HCT116 (cell line): ENCODE results near the gene ABCG1. TPM values are rescaled to one million over a fixed set of nuclear protein-coding genes. Genes with fewer than 3 reads are reported as not detected.

Experiments used
- ATAC-seq: fragments of 200-7000 bp; cut with Tn5 transposase; 2 replicates; pipeline ENCODE4 v1.9.1; 2020; ENCODE audit warnings: mild to moderate bottlenecking, moderate library complexity
- BruUV-seq: library from RNA; stranded (reverse); fragments of 400-500 nt; replicated peaks from 2 replicates; lab custom pipeline; 2021; lab: Mats Ljungman, UMichigan
- CTCF ChIA-PET: fragments of 300-600 bp; sonication (Branson Sonifier 250); formaldehyde crosslinking; loops from one replicate; lab custom pipeline; 2021; ENCODE audit warnings: antibody characterized with exemption; lab: Charles Lee
- POLR2A ChIA-PET: fragments of 300-600, 350-600 bp; sonication (Branson Sonifier 250); formaldehyde crosslinking; loops from one replicate; lab custom pipeline; 2021; ENCODE audit warnings: antibody characterized with exemption; lab: Charles Lee
- RAD21 ChIA-PET, 2 experiments: fragments of 300-600 bp; sonication (Branson Sonifier 250); formaldehyde crosslinking; loops; one replicate each; lab custom pipeline; 2023; ENCODE audit warnings: low total read pairs in 2 of 2; ENCODE audit not compliant: uncharacterized antibody in 2 of 2, unreplicated experiment in 2 of 2, low non-redundant PET in 1 of 2; lab: Charles Lee
- DNase-seq: peaks from one replicate; pipeline ENCODE4 v3.0.0-alpha.2; 2010; ENCODE audit warnings: low read depth, low spot score
- H2AFZ ChIP-seq: fragments of 200-600 bp; shearing (Covaris generic), sonication (generic); 2 replicates; pipeline ENCODE4 v1.6.1; 2017; ENCODE audit warnings: low read depth, mixed run types, mixed read lengths, antibody characterized with exemption, low read length; ENCODE audit not compliant: poor library complexity, severe bottlenecking
- H3K27ac ChIP-seq: 2 replicates; pipeline ENCODE4 v1.5.1; 2012; ENCODE audit warnings: low read depth, low read length
- H3K27me3 ChIP-seq: fragments of 200-600 bp; sonication (generic); 2 replicates; pipeline ENCODE4 v1.6.1; 2016; ENCODE audit warnings: mixed run types, low read length, mixed read lengths; ENCODE audit not compliant: insufficient read depth
- H3K36me3 ChIP-seq, 2 experiments: fragments of 200-500 bp in 1 of 2; fragments of 200-600 bp in 1 of 2; sonication (Bioruptor generic) in 1 of 2; sonication (generic) in 1 of 2; 2 replicates each; pipeline versions ENCODE4 v1.5.1 to v1.6.1; 2014 to 2016; ENCODE audit warnings: low read length in 2 of 2, inconsistent platforms in 1 of 2, mixed read lengths in 1 of 2, mixed run types in 1 of 2; ENCODE audit not compliant: insufficient read depth in 2 of 2, control insufficient read depth in 1 of 2
- H3K4me1 ChIP-seq, 2 experiments: fragments of 200-600 bp in 1 of 2; sonication (generic) in 1 of 2; 2 replicates each; pipeline versions ENCODE4 v1.5.1 to v1.6.1; 2012 to 2017; ENCODE audit warnings: low read length in 2 of 2, inconsistent platforms in 1 of 2, mild to moderate bottlenecking in 1 of 2, mixed read lengths in 1 of 2, mixed run types in 1 of 2, moderate library complexity in 1 of 2; ENCODE audit not compliant: insufficient read depth in 2 of 2, control insufficient read depth in 1 of 2
- H3K4me2 ChIP-seq: fragments of 200-600 bp; sonication (generic); 2 replicates; pipeline ENCODE4 v1.6.1; 2017; ENCODE audit warnings: mixed run types, low read length, mixed read lengths
- H3K4me3 ChIP-seq, 2 experiments: fragments of 200-600 bp in 1 of 2; sonication (generic) in 1 of 2; replicated peaks in 1 of 2; 2 replicates each; pipeline ENCODE4 v1.5.1; 2011 to 2016; ENCODE audit warnings: low read length in 2 of 2, control low read depth in 1 of 2, low read depth in 1 of 2, mild to moderate bottlenecking in 1 of 2, mixed read lengths in 1 of 2, mixed run types in 1 of 2
- H3K79me2 ChIP-seq: fragments of 200-600 bp; sonication (generic); 2 replicates; pipeline ENCODE4 v1.6.1; 2017; ENCODE audit warnings: mild to moderate bottlenecking, mixed run types, low read length, moderate library complexity, mixed read lengths; ENCODE audit not compliant: insufficient read depth
- H3K9ac ChIP-seq: fragments of 200-600 bp; sonication (generic); 2 replicates; pipeline ENCODE4 v1.6.1; 2016; ENCODE audit warnings: low read length, mixed read lengths
- H3K9me2 ChIP-seq: fragments of 200-600 bp; sonication (generic), shearing (Covaris generic); 2 replicates; pipeline ENCODE4 v1.6.1; 2017; ENCODE audit warnings: mixed run types, mild to moderate bottlenecking, moderate library complexity; ENCODE audit not compliant: insufficient read depth
- H3K9me3 ChIP-seq, 2 experiments: fragments of 200-500 bp in 1 of 2; fragments of 200-600 bp in 1 of 2; sonication (Bioruptor generic) in 1 of 2; sonication (generic) in 1 of 2; 2 replicates each; pipeline ENCODE4 v1.6.1; 2014 to 2017; ENCODE audit warnings: low read length in 2 of 2, mixed read lengths in 2 of 2, inconsistent platforms in 1 of 2, low read depth in 1 of 2, mild to moderate bottlenecking in 1 of 2, mixed run types in 1 of 2, moderate library complexity in 1 of 2; ENCODE audit not compliant: control insufficient read depth in 1 of 2, insufficient read depth in 1 of 2
- H4K20me1 ChIP-seq: fragments of 200-600 bp; sonication (generic), shearing (Covaris generic); 2 replicates; pipeline ENCODE4 v1.6.1; 2017; ENCODE audit warnings: mixed run types, mild to moderate bottlenecking, moderate library complexity; ENCODE audit not compliant: insufficient read depth
- CEBPB ChIP-seq: IDR thresholded peaks from 2 replicates; pipeline ENCODE4 v1.6.1; 2012; ENCODE audit warnings: low read depth
- CTCF ChIP-seq, 3 experiments: fragments of 200-600 bp in 1 of 3; sonication (generic) in 1 of 3; IDR thresholded peaks in 2 of 3; conservative IDR thresholded peaks in 1 of 3; 2 replicates each; pipeline ENCODE4 v1.5.1; 2012 to 2017; ENCODE audit warnings: low read depth in 2 of 3, low read length in 2 of 3, antibody characterized with exemption in 1 of 3, borderline replicate concordance in 1 of 3, control low read depth in 1 of 3, mild to moderate bottlenecking in 1 of 3, mixed read lengths in 1 of 3, mixed run types in 1 of 3, moderate library complexity in 1 of 3; ENCODE audit not compliant: insufficient read depth in 1 of 3
- EGR1 ChIP-seq: IDR thresholded peaks from 2 replicates; pipeline ENCODE4 v1.6.1; 2012; ENCODE audit warnings: low read depth
- ELF1 ChIP-seq: IDR thresholded peaks from 2 replicates; pipeline ENCODE4 v1.6.1; 2012; ENCODE audit warnings: low read depth, borderline replicate concordance
- EZH2phosphoT487 ChIP-seq: fragments of 200-600 bp; IDR thresholded peaks from 2 replicates; pipeline ENCODE4 v1.6.1; 2018; ENCODE audit warnings: antibody characterized with exemption, borderline replicate concordance
- FOSL1 ChIP-seq: IDR thresholded peaks from 2 replicates; pipeline ENCODE4 v1.6.1; 2012; ENCODE audit warnings: low read depth
- JUND ChIP-seq: IDR thresholded peaks from 2 replicates; pipeline ENCODE4 v1.6.1; 2012
- POLR2A ChIP-seq: IDR thresholded peaks from 2 replicates; pipeline ENCODE4 v1.7.0; 2011; ENCODE audit warnings: borderline replicate concordance; ENCODE audit not compliant: insufficient read depth, insufficient read length; ENCODE audit errors: extremely low read depth
- RAD21 ChIP-seq: IDR thresholded peaks from 2 replicates; pipeline ENCODE4 v1.6.1; 2012; ENCODE audit warnings: low read depth, mild to moderate bottlenecking
- REST ChIP-seq: IDR thresholded peaks from 2 replicates; pipeline ENCODE4 v1.6.1; 2012; ENCODE audit warnings: low read depth
- SP1 ChIP-seq: IDR thresholded peaks from 2 replicates; pipeline ENCODE4 v1.6.1; 2012; ENCODE audit warnings: low read depth
- TCF7L2 ChIP-seq: IDR thresholded peaks from 2 replicates; pipeline ENCODE4 v1.7.0; 2011; ENCODE audit warnings: borderline replicate concordance, inconsistent platforms; ENCODE audit not compliant: insufficient read depth, insufficient read length; ENCODE audit errors: extremely low read depth
- YY1 ChIP-seq: IDR thresholded peaks from 2 replicates; pipeline ENCODE4 v1.6.1; 2011; ENCODE audit warnings: low read length, low read depth, moderate library complexity, mild to moderate bottlenecking; ENCODE audit not compliant: insufficient replicate concordance; ENCODE audit errors: extremely low read depth
- ZBTB33 ChIP-seq: IDR thresholded peaks from 2 replicates; pipeline ENCODE4 v1.6.1; 2011; ENCODE audit warnings: mild to moderate bottlenecking, low read length, moderate library complexity; ENCODE audit not compliant: insufficient replicate concordance; ENCODE audit errors: extremely low read depth
- ZFX ChIP-seq: fragments of 450-650 bp; IDR thresholded peaks from 2 replicates; pipeline ENCODE4 v1.6.1; 2017
- intact Hi-C: fragments of 100-400 bp; cut with micrococcal nuclease; formaldehyde crosslinking; loops from 2 replicates; pipeline ENCODE4 v1.10.0; 2022
- total RNA-seq: library from RNA; stranded (reverse); gene quantifications from one replicate; pipeline ENCODE4 v1.2.1, GENCODE V29; 2021; ENCODE audit not compliant: unreplicated experiment
- TF ChIP-seq, protein P1 (sequence below): IDR thresholded peaks from 2 replicates; pipeline ENCODE4 v1.6.1; 2012
- TF ChIP-seq, protein P2 (sequence below): IDR thresholded peaks from 2 replicates; pipeline ENCODE4 v1.6.1; 2012

ABCG1 gene
- total RNA-seq, 1 experiment from 2014 or later, result 1.6 TPM

DNA sequence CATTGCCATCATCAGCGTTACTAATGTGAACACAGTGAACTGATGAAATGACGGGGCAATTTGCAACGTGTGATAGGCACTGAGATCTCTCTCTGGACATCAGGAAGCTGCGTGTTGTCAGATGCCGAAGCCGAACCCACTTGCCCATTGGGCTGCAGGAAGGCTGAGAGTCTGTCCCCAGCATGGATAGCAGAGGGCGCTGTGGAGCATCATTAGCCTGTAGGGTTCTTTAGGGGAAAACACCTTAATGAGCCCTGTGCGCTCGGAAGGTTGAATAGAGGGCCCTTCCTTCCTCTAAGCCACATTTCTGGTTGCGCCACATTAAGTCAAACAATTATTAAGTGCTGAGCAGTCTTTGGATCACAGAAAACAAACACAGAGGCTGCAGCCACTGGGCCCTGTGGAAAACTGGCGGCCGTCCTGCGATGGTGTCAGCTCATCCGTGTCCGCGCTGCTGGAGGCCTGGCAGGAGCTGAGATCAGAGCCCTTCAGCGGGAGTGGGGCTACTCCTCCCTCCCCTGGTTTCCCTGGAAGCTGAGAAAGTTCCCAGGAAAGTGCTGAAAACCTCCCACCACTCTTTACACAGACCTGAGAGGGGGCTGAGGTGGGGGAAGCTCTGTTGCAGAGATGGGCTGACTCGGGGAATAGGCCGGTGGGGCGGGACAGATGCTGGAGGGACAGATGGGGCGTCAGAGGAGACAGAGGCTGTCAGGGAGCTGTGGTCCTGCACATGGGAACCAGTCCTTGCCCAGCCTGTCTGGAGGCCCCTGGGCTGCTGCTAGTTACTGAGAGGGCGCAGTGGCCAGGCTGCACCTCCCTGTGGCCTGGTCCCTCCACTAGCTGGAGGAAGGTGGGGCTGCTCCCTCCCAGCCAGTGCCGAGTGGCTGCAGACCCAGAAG is 119.1 kb downstream of the ABCG1 start:
- peak; percentile 87 for ATAC-seq
- Histone ChIP-seq H3K79me2 (no peaks in the 10 kb centered on the region), H3K4me2 (peak overlapping the region; percentile 11; the same call in 1 of the 2 replicates), H3K9me3 (no peaks in the 10 kb centered on the region), H2AFZ (peak overlapping the region; percentile 29), H3K4me3 (no peak overlapping the region), H3K27me3 (no peaks in the 10 kb centered on the region), H3K36me3 (no peaks in the 10 kb centered on the region), H3K9ac (no peak overlapping the region), H3K9me2 (no peaks in the 10 kb centered on the region), H4K20me1 (no peaks in the 10 kb centered on the region), H3K27ac (no peak overlapping the region), H3K4me1 (peaks cover 0 to 10% of the 10 kb centered on the region in 2 experiments; a peak in 3 of 4 replicates)
- intact Hi-C loops, result loop anchor here (1.0 to 10.0 kb wide), 2 partner anchors 117 to 193 kb away; no protein-coding TSS in a partner anchor
- BruUV-seq, result no TSS peak
- ChIA-PET RAD21 (interaction anchor here in 1 of 2 experiments (0.6 kb wide), 1 partner anchor 62 kb away, joined by 3 read pairs; no protein-coding TSS in a partner anchor), CTCF (interaction anchor here (0.9 to 1.8 kb wide), 4 partner anchors 28 to 192 kb away, joined by 3 to 8 read pairs (median 5); no protein-coding TSS in a partner anchor), POLR2A (no interaction called here)
- TF ChIP-seq POLR2A, result no peak
- no peak for TF ChIP-seq FOSL1
- TF ChIP-seq TCF7L2, result no peak
- TF ChIP-seq JUND, result no peak
- TF ChIP-seq SP1, result no peak
- TF ChIP-seq CTCF (IDR thresholded peaks at IDR 0.05 in 2 of 3, conservative IDR thresholded peaks at IDR 0.05 in 1 of 3; ENCODE audit: borderline replicate concordance in 1 of 3, insufficient read depth in 1 of 3, low read depth in 2 of 3, low read length in 2 of 3), result peak; percentile 34 to 77 (median 73); a peak in 5 of 6 replicates
- no peak for TF ChIP-seq ZFX
- TF ChIP-seq, protein P1, sequence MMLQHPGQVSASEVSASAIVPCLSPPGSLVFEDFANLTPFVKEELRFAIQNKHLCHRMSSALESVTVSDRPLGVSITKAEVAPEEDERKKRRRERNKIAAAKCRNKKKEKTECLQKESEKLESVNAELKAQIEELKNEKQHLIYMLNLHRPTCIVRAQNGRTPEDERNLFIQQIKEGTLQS, result no peak
- TF ChIP-seq ELF1, result no peak
- TF ChIP-seq RAD21, result peak; percentile 31; the same call in 1 of the 2 replicates
- no peak for TF ChIP-seq ZBTB33
- TF ChIP-seq REST, result no peak
- no peak for TF ChIP-seq EZH2phosphoT487
- TF ChIP-seq, protein P2, sequence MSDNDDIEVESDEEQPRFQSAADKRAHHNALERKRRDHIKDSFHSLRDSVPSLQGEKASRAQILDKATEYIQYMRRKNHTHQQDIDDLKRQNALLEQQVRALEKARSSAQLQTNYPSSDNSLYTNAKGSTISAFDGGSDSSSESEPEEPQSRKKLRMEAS, result no peak
- no peak for TF ChIP-seq YY1
- no peak for TF ChIP-seq EGR1
- TF ChIP-seq CEBPB, result no peak
- DNase-seq, result no peak
